ENCODE measurements around the gene OR1E2.

Gene OR1E2

GRCh38 chr17:3389791-3390190 is 43.9 kb downstream of the OR1E2 start:
- DNase-seq = no peak

- DNase-seq = peak; percentile 23
Observed at GRCh38 chr17:3385869-3386816, 47.5 kb downstream of the OR1E2 start, which contains the start of gene OR3A2. OR3A2 (minus strand) TSS chr17:3386308.
